Dermis microvascular lymphatic vessel endothelial cell (primary cell): Measurements from ENCODE around the gene HOXB6. TPM values are rescaled to one million over a fixed set of nuclear protein-coding genes. Genes with fewer than 3 reads are reported as not detected.
A peak's percentile ranks its signal among the peaks of the same experiment; 100 is the strongest.

Source experiments
- DNase-seq, 2 donors: peaks; one replicate each; pipeline versions ENCODE4 v3.0.0 to v3.0.0-alpha.2; 2010; ENCODE audit warnings: low read depth in 2 of 2
- total RNA-seq: library from RNA; depleted of rRNA; stranded (reverse); fragments of >200 nt; gene quantifications from 2 replicates; pipeline ENCODE4 v1.2.1, GENCODE V29; 2014

HOXB6 gene
- total RNA-seq, 1 donor from 2014 or later = 3.3 TPM

- DNase-seq = no peak
These were observed 18.1 kb upstream of the HOXB6 start for GRCh38 chr17:48622857-48623256.

GRCh38 chr17:48621410-48622392 lies 16.9 kb upstream of the HOXB6 start:
- no peak for DNase-seq

GRCh38 chr17:48620461-48621139 lies 15.8 kb upstream of the HOXB6 start:
- DNase-seq = no peak

GRCh38 chr17:48619826-48620449 lies 15.2 kb upstream of the HOXB6 start:
- no peak for DNase-seq

- peak; percentile 65 to 86 for DNase-seq
These were observed 13.6 kb upstream of the HOXB6 start for GRCh38 chr17:48618256-48618896.

- DNase-seq = no peak
These were observed 12.9 kb upstream of the HOXB6 start for GRCh38 chr17:48617471-48618255.

- DNase-seq = no peak
These were observed 12.1 kb upstream of the HOXB6 start for GRCh38 chr17:48616717-48617470.

- no peak for DNase-seq
These were observed 11.4 kb upstream of the HOXB6 start for GRCh38 chr17:48615963-48616716.

- DNase-seq = no peak
These were observed 10.5 kb upstream of the HOXB6 start, which contains the start of gene HOXB8 for GRCh38 chr17:48615047-48615962. Gene HOXB8 (minus strand): TSS chr17:48615292. CDS start chr17:48614704, 588 bp downstream.

GRCh38 chr17:48613862-48614694 lies 9.3 kb upstream of the HOXB6 start:
- DNase-seq = peak in 1 of 2 donors; percentile 58

GRCh38 chr17:48612854-48613691 lies 8.3 kb upstream of the HOXB6 start:
- peak in 1 of 2 donors; percentile 72 for DNase-seq

GRCh38 chr17:48612456-48612853 lies 7.7 kb upstream of the HOXB6 start:
- peak in 1 of 2 donors; percentile 52 for DNase-seq

- peak in 1 of 2 donors; percentile 53 for DNase-seq
These were observed 7.1 kb upstream of the HOXB6 start for GRCh38 chr17:48611681-48612455.

- peak in 1 of 2 donors; percentile 31 for DNase-seq
These were observed 6.4 kb upstream of the HOXB6 start for GRCh38 chr17:48611213-48611612.
